Measurements from ENCODE around the gene UBL4A.

UBL4A gene

DNA sequence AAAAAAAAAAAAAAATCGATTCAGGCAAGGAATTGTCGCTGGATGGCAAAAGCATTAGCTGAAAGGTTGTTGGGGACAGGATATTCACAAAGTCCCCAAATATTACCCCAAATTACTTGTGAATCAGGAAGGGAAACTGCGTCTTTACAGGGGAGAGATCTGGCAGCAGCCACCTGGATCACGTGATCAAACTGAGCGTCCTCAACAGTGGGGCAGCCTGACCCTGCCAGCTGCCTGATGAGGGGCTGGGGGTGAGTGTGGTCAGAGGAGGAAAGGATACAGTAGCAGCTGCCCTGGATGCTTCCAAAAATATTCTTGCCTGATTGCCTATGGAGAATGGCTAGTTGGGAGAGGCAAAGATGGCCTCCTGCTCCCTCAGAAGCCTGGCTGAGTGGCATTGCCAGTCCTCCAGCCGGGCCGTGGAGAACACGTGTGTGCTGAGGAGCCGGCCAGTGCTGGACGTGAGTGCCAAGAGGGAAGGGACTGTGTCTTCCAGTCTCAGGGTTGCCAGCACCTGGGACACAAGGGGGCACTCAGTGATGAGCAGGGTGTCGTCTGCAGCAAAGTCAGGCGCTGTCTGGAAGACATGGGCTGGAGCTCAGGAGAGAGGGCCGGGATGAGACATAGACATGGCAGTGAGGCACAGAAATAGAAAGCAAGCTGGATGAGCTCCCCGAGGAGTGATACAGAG is 4.4 kb downstream of the UBL4A start:
- no peak for DNase-seq (ENCODE audit: low read depth)
- TF ChIP-seq, protein P1, sequence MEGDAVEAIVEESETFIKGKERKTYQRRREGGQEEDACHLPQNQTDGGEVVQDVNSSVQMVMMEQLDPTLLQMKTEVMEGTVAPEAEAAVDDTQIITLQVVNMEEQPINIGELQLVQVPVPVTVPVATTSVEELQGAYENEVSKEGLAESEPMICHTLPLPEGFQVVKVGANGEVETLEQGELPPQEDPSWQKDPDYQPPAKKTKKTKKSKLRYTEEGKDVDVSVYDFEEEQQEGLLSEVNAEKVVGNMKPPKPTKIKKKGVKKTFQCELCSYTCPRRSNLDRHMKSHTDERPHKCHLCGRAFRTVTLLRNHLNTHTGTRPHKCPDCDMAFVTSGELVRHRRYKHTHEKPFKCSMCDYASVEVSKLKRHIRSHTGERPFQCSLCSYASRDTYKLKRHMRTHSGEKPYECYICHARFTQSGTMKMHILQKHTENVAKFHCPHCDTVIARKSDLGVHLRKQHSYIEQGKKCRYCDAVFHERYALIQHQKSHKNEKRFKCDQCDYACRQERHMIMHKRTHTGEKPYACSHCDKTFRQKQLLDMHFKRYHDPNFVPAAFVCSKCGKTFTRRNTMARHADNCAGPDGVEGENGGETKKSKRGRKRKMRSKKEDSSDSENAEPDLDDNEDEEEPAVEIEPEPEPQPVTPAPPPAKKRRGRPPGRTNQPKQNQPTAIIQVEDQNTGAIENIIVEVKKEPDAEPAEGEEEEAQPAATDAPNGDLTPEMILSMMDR (IDR thresholded peaks at IDR 0.05; ENCODE audit: insufficient read depth, low read depth, low read length, missing control alignments): no peak
- no peak overlapping the region for H3K4me3 ChIP-seq (ENCODE audit: low read length)

DNA sequence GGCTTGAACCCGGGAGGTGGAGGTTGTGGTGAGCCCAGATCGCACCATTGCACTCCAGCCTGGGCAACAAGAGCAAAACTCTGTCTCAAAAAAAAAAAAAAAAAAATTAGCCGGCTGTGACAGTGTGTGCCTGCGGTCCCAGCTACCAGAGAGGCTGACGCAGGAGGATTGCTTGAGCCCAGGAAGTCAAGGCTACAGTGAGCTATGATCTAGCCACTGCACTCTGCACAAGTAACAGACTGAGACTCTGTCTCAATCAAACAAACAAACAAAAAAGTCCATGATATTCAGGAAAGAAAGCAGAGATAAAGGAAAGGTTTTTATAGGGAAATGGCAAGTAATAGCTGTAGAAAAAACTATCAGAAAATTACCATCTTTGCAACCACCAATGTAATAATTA is 5.2 kb downstream of the UBL4A start:
- TF ChIP-seq, protein P1 (IDR thresholded peaks at IDR 0.05; ENCODE audit: insufficient read depth, low read depth, low read length, missing control alignments): no peak
- no peak overlapping the region for H3K4me3 ChIP-seq (ENCODE audit: low read length)
- no peak for DNase-seq (ENCODE audit: low read depth)

DNA sequence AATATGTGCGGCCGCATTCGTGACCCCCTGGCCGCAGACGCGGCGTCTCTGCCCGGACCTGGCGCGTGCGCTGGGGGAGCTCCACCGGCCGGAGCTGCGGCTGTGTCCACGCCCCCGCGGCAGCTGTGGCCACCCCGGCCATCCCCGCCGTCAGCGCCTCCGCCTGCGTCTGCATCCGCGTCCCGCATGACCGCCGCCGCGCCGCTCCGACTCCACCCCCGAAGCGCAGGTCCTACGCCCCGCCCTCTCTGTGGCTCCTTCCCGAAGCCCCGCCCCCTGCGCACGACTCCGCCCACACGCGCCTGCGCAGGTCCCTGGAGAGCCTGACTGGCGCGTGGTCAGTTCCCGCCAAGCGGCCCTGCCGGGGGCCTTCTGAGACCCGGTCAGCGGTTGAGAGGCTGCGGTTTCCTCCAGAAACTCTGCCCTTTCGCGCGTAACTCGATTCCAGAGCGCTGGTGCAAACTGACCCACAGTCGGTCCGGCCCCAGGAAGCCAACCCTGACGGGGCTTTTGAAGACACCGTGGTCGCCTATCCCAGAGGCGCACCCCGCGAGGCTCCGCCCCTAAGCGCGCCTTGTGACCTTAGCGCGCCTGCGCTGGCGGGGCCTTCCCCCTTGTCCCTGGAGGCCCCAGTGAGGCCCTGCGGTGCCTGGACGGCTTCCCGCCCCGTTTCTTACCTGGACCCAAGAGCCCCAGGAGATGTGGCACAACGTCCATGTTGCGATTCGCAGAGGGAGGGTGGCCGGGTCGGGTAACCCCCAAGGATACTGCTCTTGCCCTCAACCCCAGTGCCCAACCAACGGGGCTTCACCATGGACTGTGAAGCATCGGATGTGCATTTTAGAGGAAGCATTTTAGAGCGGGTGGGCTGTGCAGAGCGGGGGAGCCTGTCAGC is 7.4 kb downstream of the UBL4A start, which contains the start of gene LAGE3:
Gene LAGE3 (minus strand): TSS at position 554 of the 895 bp plus-strand sequence. CDS start 366 bp downstream, at position 188.
- DNase-seq (ENCODE audit: low read depth): peak; percentile 88
- H3K4me3 ChIP-seq (ENCODE audit: low read length): peak within 1 kb of the TSS; percentile 45
- TF ChIP-seq, protein P1 (IDR thresholded peaks at IDR 0.05; ENCODE audit: insufficient read depth, low read depth, low read length, missing control alignments): no peak

DNA sequence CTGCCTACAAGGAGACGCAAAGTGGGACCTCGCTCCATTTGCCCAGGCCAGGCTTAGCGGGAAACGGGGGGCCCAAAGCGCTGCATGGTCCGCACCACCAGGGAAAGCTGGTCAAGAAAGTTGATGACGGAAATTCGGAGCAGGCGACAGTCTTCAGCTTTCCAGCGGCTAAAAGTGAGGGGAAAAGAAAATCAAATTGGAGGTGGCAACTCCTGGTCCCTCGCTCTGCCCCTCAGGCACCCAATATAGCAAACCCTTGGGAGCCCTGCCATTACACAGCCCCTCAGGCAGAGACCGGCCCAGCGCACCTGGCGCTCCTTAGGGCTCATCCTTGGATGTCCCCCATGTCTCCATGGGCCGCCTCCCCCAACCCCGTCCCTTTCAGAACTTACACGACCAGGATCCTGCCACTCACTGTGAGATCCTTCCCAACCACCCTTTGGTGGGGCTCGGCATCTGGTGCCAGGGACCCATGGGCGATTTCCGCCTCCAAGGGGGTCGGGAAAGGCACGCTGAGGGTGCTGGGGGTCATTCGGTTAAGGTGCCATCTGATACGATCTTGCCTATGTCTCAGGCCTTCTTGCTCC is 8.4 kb downstream of the UBL4A start:
- TF ChIP-seq, protein P1 (IDR thresholded peaks at IDR 0.05; ENCODE audit: insufficient read depth, low read depth, low read length, missing control alignments): no peak
- no peak for DNase-seq (ENCODE audit: low read depth)

DNA sequence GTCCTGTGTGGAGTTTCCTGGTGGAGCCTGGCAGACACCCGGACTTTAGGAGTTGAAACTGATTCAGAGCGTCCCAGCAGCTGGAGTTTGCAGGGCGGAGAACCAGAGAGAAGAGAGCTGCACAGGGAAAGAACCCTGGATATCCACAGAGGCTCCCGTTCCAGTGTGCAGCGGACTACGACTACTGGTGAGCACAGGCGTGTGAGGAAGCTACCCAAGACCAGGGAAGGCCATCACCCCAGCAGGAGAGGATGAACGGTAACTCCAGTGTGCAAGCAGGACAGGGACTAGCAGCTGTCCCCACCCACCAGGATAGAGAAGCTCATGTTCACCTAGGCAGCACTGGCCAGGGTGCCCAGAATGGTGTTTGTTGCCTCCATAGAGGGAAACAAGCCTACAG is 9.6 kb downstream of the UBL4A start:
- TF ChIP-seq, protein P1 (IDR thresholded peaks at IDR 0.05; ENCODE audit: insufficient read depth, low read depth, low read length, missing control alignments): no peak
- DNase-seq (ENCODE audit: low read depth): no peak
- H3K4me3 ChIP-seq (ENCODE audit: low read length): no peak overlapping the region

More for the DNA sequence above, 8.4 kb downstream of the UBL4A start:
- peak overlapping the region; percentile 45 for H3K4me3 ChIP-seq (ENCODE audit: low read length)

DNA sequence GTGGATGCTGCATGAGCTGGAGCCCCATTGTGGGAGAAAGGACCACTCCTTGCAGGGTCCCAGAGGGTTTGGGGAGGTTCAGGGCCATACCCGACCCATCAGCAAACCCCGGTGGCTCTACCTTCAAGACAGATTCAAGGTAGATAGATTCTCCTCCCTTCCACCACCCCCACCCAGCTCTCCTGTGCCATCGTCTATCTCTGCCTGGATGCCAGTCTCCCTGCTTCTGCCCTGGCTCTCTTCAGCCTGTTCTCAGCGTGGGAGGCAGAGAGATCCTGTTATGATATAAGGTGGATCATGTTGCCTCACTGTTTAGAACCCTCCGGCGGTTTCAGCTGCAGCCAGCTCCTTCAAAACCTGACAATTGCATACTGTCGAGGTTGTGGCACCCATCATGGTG is 12.7 kb downstream of the UBL4A start:
- DNase-seq (ENCODE audit: low read depth): no peak
- TF ChIP-seq, protein P1 (IDR thresholded peaks at IDR 0.05; ENCODE audit: insufficient read depth, low read depth, low read length, missing control alignments): no peak
- H3K4me3 ChIP-seq (ENCODE audit: low read length): no peak overlapping the region

Measured in epithelial cell of esophagus (primary cell).